OCI-LY7 (cell line): ENCODE data around the gene FAM111A. TPM values are rescaled to one million over a fixed set of nuclear protein-coding genes. Genes with fewer than 3 reads are reported as not detected.
"Not testable (repeated sequence)": the region's sequence is repeated elsewhere in the genome, so short reads cannot be mapped to it uniquely, and the experiment has no call there.

Experiments used
- BruUV-seq: library from RNA; stranded (reverse); fragments of 400-500 nt; replicated peaks from 2 replicates; lab custom pipeline; 2021; lab: Mats Ljungman, UMichigan
- CTCF ChIA-PET: fragments of 300-600 bp; sonication (Branson Sonifier 250); formaldehyde crosslinking; loops from one replicate; lab custom pipeline; 2022; ENCODE audit warnings: antibody characterized with exemption; ENCODE audit not compliant: unreplicated experiment; lab: Charles Lee
- POLR2A ChIA-PET: fragments of 300-600 bp; sonication (Branson Sonifier 250); formaldehyde crosslinking; loops from one replicate; lab custom pipeline; 2022; ENCODE audit warnings: antibody characterized with exemption; lab: Charles Lee
- DNase-seq: peaks from one replicate; pipeline ENCODE4 v3.0.0-alpha.2; 2015; ENCODE audit warnings: low spot score
- H2AFZ ChIP-seq: fragments of 200-600 bp; sonication (generic), shearing (Covaris generic); 2 replicates; pipeline ENCODE4 v1.6.1; 2014; ENCODE audit warnings: mild to moderate bottlenecking, antibody characterized with exemption, low read length, moderate library complexity
- H3K27ac ChIP-seq: fragments of 200-600 bp; sonication (generic); 2 replicates; pipeline ENCODE4 v1.5.1; 2014; ENCODE audit warnings: mixed run types, low read depth, mild to moderate bottlenecking, moderate library complexity, low read length, inconsistent platforms; ENCODE audit not compliant: poor library complexity, severe bottlenecking
- H3K36me3 ChIP-seq: fragments of 200-600 bp; sonication (generic); 2 replicates; pipeline ENCODE4 v1.6.1; 2014; ENCODE audit warnings: mild to moderate bottlenecking, antibody characterized with exemption, low read length, moderate library complexity, mixed read lengths; ENCODE audit not compliant: insufficient read depth
- H3K4me1 ChIP-seq: fragments of 200-600 bp; sonication (generic); 2 replicates; pipeline ENCODE4 v1.5.1; 2014; ENCODE audit warnings: mild to moderate bottlenecking, low read length; ENCODE audit not compliant: insufficient read depth, poor library complexity, severe bottlenecking
- H3K4me2 ChIP-seq: fragments of 200-600 bp; sonication (generic); 2 replicates; pipeline ENCODE4 v1.6.1; 2014; ENCODE audit warnings: mild to moderate bottlenecking, low read length
- H3K4me3 ChIP-seq: fragments of 200-600 bp; sonication (generic); 2 replicates; pipeline ENCODE4 v1.5.1; 2014; ENCODE audit warnings: mild to moderate bottlenecking, low read depth, low read length; ENCODE audit not compliant: poor library complexity, severe bottlenecking
- H3K79me2 ChIP-seq: fragments of 200-600 bp; sonication (generic); 2 replicates; pipeline ENCODE4 v1.6.1; 2016; ENCODE audit warnings: low read depth, mild to moderate bottlenecking, low read length, moderate library complexity, mixed read lengths; ENCODE audit not compliant: insufficient read depth
- H3K9me2 ChIP-seq: fragments of 200-600 bp; sonication (generic); 2 replicates; pipeline ENCODE4 v1.6.1; 2016; ENCODE audit warnings: mild to moderate bottlenecking, low read length, mixed read lengths; ENCODE audit not compliant: insufficient read depth
- H3K9me3 ChIP-seq: fragments of 200-600 bp; sonication (generic); 2 replicates; pipeline ENCODE4 v1.6.1; 2014; ENCODE audit warnings: mild to moderate bottlenecking, mixed run types, low read length, mixed read lengths
- H4K20me1 ChIP-seq: fragments of 200-600 bp; sonication (generic); 2 replicates; pipeline ENCODE4 v1.6.1; 2014; ENCODE audit warnings: mild to moderate bottlenecking, antibody characterized with exemption, low read length, moderate library complexity, mixed read lengths; ENCODE audit not compliant: insufficient read depth
- EZH2phosphoT487 ChIP-seq: fragments of 200-600 bp; sonication (generic); IDR thresholded peaks from 2 replicates; pipeline ENCODE4 v1.6.1; 2018; ENCODE audit warnings: low read depth, borderline replicate concordance, mild to moderate bottlenecking, mixed run types, antibody characterized with exemption, low read length, moderate library complexity, mixed read lengths
- intact Hi-C: fragments of 100-400 bp; cut with micrococcal nuclease; formaldehyde crosslinking; loops from one replicate; pipeline ENCODE4 v1.10.0; 2022; ENCODE audit not compliant: unreplicated experiment
- total RNA-seq, 2 experiments: library from RNA; depleted of rRNA in 1 of 2; stranded (reverse); fragments of >200 nt in 1 of 2; shearing (Covaris generic) in 1 of 2; gene quantifications; 2 replicates each; pipeline ENCODE4 v1.2.3, GENCODE V29; 2014 to 2022
- TF ChIP-seq, protein P1 (sequence below): fragments of 200-600 bp; sonication (generic); conservative IDR thresholded peaks from 2 replicates; pipeline ENCODE4 v1.5.1; 2014; ENCODE audit warnings: mild to moderate bottlenecking, antibody characterized with exemption, low read length, moderate library complexity, mixed read lengths

The FAM111A gene
- total RNA-seq, 2 experiments from 2014 or later = 83.9 to 93.7 TPM

DNA sequence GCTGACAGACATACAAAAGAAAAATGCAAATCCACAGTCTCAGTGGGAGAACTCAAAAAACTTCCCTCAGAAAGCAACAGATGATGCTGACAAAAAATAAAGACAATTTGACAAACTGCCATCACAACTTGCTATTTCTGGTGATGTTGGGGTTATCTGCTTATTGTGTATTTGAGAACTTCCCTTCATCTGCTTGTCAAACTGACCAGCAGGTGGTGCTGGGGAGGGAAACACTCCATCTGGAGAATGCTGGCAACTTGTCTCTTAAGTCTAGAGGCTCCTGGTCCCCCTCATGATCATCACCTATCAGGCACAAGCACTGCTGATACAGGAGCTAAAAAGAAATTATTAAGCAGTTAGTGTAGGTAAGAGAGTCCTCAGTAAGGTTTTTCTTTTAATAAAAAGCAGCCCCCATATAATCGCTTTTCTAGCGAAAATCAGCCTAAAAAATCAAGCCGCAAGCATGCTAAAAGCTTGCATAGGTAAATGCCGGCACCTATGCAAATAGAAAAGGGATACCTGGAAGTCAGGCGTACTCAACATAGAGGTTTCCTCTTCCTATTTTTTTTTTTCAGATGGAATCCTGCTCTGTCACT, 45.4 kb upstream of the FAM111A start:
- TF ChIP-seq, protein P1, sequence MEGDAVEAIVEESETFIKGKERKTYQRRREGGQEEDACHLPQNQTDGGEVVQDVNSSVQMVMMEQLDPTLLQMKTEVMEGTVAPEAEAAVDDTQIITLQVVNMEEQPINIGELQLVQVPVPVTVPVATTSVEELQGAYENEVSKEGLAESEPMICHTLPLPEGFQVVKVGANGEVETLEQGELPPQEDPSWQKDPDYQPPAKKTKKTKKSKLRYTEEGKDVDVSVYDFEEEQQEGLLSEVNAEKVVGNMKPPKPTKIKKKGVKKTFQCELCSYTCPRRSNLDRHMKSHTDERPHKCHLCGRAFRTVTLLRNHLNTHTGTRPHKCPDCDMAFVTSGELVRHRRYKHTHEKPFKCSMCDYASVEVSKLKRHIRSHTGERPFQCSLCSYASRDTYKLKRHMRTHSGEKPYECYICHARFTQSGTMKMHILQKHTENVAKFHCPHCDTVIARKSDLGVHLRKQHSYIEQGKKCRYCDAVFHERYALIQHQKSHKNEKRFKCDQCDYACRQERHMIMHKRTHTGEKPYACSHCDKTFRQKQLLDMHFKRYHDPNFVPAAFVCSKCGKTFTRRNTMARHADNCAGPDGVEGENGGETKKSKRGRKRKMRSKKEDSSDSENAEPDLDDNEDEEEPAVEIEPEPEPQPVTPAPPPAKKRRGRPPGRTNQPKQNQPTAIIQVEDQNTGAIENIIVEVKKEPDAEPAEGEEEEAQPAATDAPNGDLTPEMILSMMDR = peak; percentile 83
- no peak for TF ChIP-seq EZH2phosphoT487
- H3K4me2 ChIP-seq = peak overlapping the region; percentile 99
- DNase-seq = peak; percentile 80
- no peaks in the 10 kb centered on the region for H3K9me3 ChIP-seq
- ChIA-PET POLR2A (interaction anchor here (0.8 to 2.9 kb wide), 6 partner anchors 10 to 59 kb away, joined by 3 to 12 read pairs (median 4); partner anchors contain the start of gene FAM111B), CTCF (interaction anchor here (0.9 to 1.0 kb wide), 3 partner anchors 9 to 516 kb away, joined by 3 read pairs; no protein-coding TSS in a partner anchor)
- H4K20me1 ChIP-seq = no peaks in the 10 kb centered on the region
- H3K9me2 ChIP-seq = no peaks in the 10 kb centered on the region
- H3K79me2 ChIP-seq = peaks cover 42% of the 10 kb centered on the region; the same call in 1 of the 2 replicates
- peak overlapping the region; percentile 87 for H3K27ac ChIP-seq
- peaks cover 93% of the 10 kb centered on the region for H3K4me1 ChIP-seq
- peaks cover 34% of the 10 kb centered on the region for H3K36me3 ChIP-seq
- peak overlapping the region; percentile 71 for H3K4me3 ChIP-seq
- intact Hi-C loops = loop anchor here (1.0 to 10.0 kb wide), 2 partner anchors 39 to 1582 kb away; partner anchors contain the start of gene SLC43A1
- BruUV-seq = no TSS peak
- peak overlapping the region; percentile 41; the same call in 1 of the 2 replicates for H2AFZ ChIP-seq

DNA sequence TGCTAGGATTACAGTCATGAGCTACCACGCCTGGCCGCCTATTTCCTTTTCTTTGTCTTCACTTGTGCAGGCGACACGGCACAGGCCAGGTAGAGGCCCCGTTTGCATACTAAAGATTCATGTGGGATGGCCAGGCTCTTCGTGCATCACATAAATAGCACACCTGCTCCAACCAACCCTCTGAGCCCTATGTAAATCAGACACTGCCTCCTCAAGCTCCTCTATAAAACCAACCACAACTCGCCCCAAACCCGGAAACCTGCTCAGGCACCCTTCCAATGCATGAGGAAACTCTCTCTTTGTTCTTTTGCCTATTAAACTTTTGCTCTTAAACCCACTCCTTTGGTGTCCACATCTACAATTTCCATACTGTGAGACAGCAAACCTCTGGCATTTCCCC, 44.7 kb upstream of the FAM111A start:
- not testable (repeated sequence) for H4K20me1 ChIP-seq, H3K9me2 ChIP-seq, H3K9me3 ChIP-seq, BruUV-seq
- Histone ChIP-seq H3K27ac (peak overlapping the region; percentile 87), H3K4me1 (peaks cover 90% of the 10 kb centered on the region), H3K4me3 (peak overlapping the region; percentile 71), H3K79me2 (peaks cover 42% of the 10 kb centered on the region; the same call in 1 of the 2 replicates), H2AFZ (peak overlapping the region; percentile 41; the same call in 1 of the 2 replicates), H3K36me3 (peaks cover 27% of the 10 kb centered on the region), H3K4me2 (peak overlapping the region; percentile 99)
- CTCF ChIA-PET = interaction anchor here (0.9 to 1.0 kb wide), 3 partner anchors 8 to 517 kb away, joined by 3 read pairs; no protein-coding TSS in a partner anchor
- POLR2A ChIA-PET = interaction anchor here (0.8 to 2.9 kb wide), 6 partner anchors 9 to 58 kb away, joined by 3 to 12 read pairs (median 4); partner anchors contain the start of gene FAM111B
- peak; percentile 86 for DNase-seq
- intact Hi-C loops = loop anchor here (1.0 to 10.0 kb wide), 3 partner anchors 38 to 1583 kb away; partner anchors contain the start of gene SLC43A1

DNA sequence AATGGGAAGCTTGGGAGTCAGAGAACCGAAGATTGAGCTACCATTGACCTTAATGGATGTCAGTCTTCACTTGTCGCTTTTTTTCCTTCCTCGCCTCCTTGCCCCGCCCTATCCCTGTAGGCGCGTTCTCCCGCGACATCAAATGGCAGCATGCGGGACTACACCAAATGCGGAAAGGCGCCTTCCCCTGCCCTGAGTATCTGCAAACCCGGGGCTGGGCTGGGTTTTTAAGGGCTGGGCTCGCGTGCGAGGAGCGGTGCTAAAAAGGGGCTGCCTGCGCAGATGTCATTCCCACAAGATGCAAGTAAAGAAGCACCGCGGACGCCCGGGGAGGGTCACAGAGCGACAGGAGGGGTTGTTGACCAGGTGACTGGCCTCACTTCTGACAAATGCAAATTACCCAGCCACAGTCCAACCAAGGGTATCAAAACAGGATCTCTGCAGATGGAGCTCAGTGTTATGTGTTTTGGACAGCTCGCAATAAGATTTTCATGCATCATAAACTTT, 40.3 kb upstream of the FAM111A start:
- intact Hi-C loops = loop anchor here (1.0 to 2.0 kb wide), 3 partner anchors 26 to 49 kb away; no protein-coding TSS in a partner anchor
- H3K27ac ChIP-seq = peak overlapping the region; percentile 89
- peak overlapping the region; percentile 62; the same call in 1 of the 2 replicates for H2AFZ ChIP-seq
- DNase-seq = peak; percentile 94
- H3K36me3 ChIP-seq = no peaks in the 10 kb centered on the region
- peaks cover 86% of the 10 kb centered on the region for H3K4me1 ChIP-seq
- H3K9me3 ChIP-seq = no peaks in the 10 kb centered on the region
- no peak for TF ChIP-seq EZH2phosphoT487
- TF ChIP-seq, protein P1 = peak; percentile 69
- H3K4me2 ChIP-seq = peak overlapping the region; percentile 99
- BruUV-seq = no TSS peak
- ChIA-PET CTCF (no interaction called here), POLR2A (interaction anchor here (0.6 to 2.0 kb wide), 5 partner anchors 14 to 567 kb away, joined by 3 to 8 read pairs (median 5); no protein-coding TSS in a partner anchor)
- peaks cover 50% of the 10 kb centered on the region; the same call in 1 of the 2 replicates for H3K79me2 ChIP-seq
- no peaks in the 10 kb centered on the region for H3K9me2 ChIP-seq
- H3K4me3 ChIP-seq = peak overlapping the region; percentile 71
- no peaks in the 10 kb centered on the region for H4K20me1 ChIP-seq
